B cell (primary cell): ENCODE measurements around the gene CPSF6. TPM values are rescaled to one million over a fixed set of nuclear protein-coding genes. Genes with fewer than 3 reads are reported as not detected.

Experiments used
- ATAC-seq: fragments of 200-7000 bp; cut with Tn5 transposase; one replicate; pipeline ENCODE4 v1.10.0; 2021; ENCODE audit warnings: low read depth, mild to moderate bottlenecking, moderate number of reproducible peaks, moderate library complexity
- CTCF ChIA-PET: fragments of 350-600 bp; sonication (Branson Sonifier 250); formaldehyde crosslinking; loops from one replicate; lab custom pipeline; 2021; ENCODE audit warnings: antibody characterized with exemption, inconsistent platforms; lab: Charles Lee
- POLR2A ChIA-PET: fragments of 350-600 bp; sonication (Branson Sonifier 250); formaldehyde crosslinking; loops from one replicate; lab custom pipeline; 2021; ENCODE audit warnings: antibody characterized with exemption; lab: Charles Lee
- DNase-seq: peaks from one replicate; pipeline ENCODE4 v3.0.0; 2013
- H2AFZ ChIP-seq: 2 replicates; pipeline ENCODE4 v1.6.1; 2012; ENCODE audit warnings: mild to moderate bottlenecking, low read depth, low read length; ENCODE audit not compliant: insufficient read depth, poor library complexity, severe bottlenecking
- H3K27ac ChIP-seq, 2 donors: 1 replicate in 1 of 2; 2 replicates in 1 of 2; pipeline ENCODE4 v1.5.1; 2012 to 2013; ENCODE audit warnings: low read length in 2 of 2, mild to moderate bottlenecking in 2 of 2, moderate library complexity in 1 of 2
- H3K27me3 ChIP-seq, 4 experiments: fragments of 200-600 bp in 1 of 4; sonication (generic) in 1 of 4; replicated peaks in 1 of 4; 1 replicate in 2 of 4; 2 replicates in 2 of 4; pipeline versions ENCODE4 v1.6.1 to v1.7.0; 2013 to 2016; ENCODE audit warnings: low read length in 3 of 4, mild to moderate bottlenecking in 2 of 4, mixed read lengths in 1 of 4, moderate library complexity in 1 of 4; ENCODE audit not compliant: insufficient read depth in 4 of 4, control insufficient read depth in 3 of 4; ENCODE audit errors: control extremely low read depth in 1 of 4
- H3K36me3 ChIP-seq, 2 experiments: replicated peaks in 1 of 2; 1 replicate in 1 of 2; 2 replicates in 1 of 2; pipeline versions ENCODE4 v1.6.1 to v1.7.1; 2013; ENCODE audit warnings: low read length in 1 of 2; ENCODE audit not compliant: insufficient read depth in 2 of 2, control insufficient read depth in 1 of 2; ENCODE audit errors: control extremely low read depth in 1 of 2, extremely low read depth in 1 of 2
- H3K4me1 ChIP-seq, 2 donors: fragments of 200-600 bp in 1 of 2; sonication (generic) in 1 of 2; 1 replicate in 1 of 2; 2 replicates in 1 of 2; pipeline versions ENCODE4 v1.5.1 to v1.6.1; 2013 to 2017; ENCODE audit warnings: low read length in 2 of 2; ENCODE audit not compliant: control insufficient read depth in 2 of 2, insufficient read depth in 2 of 2
- H3K4me2 ChIP-seq: replicated peaks from 2 replicates; pipeline ENCODE3; 2012; ENCODE audit warnings: mild to moderate bottlenecking, low read depth, low read length; ENCODE audit not compliant: poor library complexity, severe bottlenecking
- H3K4me3 ChIP-seq, 5 experiments: fragments of 200-600 bp in 1 of 5; sonication (generic) in 1 of 5; 1 replicate in 3 of 5; 2 replicates in 2 of 5; pipeline versions ENCODE4 v1.5.1 to v1.7.0; 2011 to 2016; ENCODE audit warnings: low read length in 4 of 5, mild to moderate bottlenecking in 4 of 5, low read depth in 2 of 5, control low read depth in 1 of 5, moderate library complexity in 1 of 5; ENCODE audit not compliant: insufficient read depth in 1 of 5; ENCODE audit errors: control extremely low read depth in 1 of 5, extremely low read depth in 1 of 5
- H3K79me2 ChIP-seq: fragments of 200-600 bp; sonication (generic); one replicate; pipeline ENCODE4 v1.6.0; 2016; ENCODE audit warnings: low read length; ENCODE audit not compliant: control insufficient read depth, insufficient read depth
- H3K9ac ChIP-seq: fragments of 200-600 bp; sonication (generic); 2 replicates; pipeline ENCODE4 v1.6.1; 2017; ENCODE audit warnings: mild to moderate bottlenecking, low read length, moderate library complexity
- H3K9me3 ChIP-seq, 3 donors: one replicate each; pipeline versions ENCODE4 v1.6.1 to v1.7.1; 2013; ENCODE audit warnings: low read length in 2 of 3; ENCODE audit not compliant: control insufficient read depth in 2 of 3, insufficient read depth in 1 of 3; ENCODE audit errors: control extremely low read depth in 1 of 3
- H4K20me1 ChIP-seq: 2 replicates; pipeline ENCODE4 v1.6.0; 2012; ENCODE audit warnings: mild to moderate bottlenecking, low read length; ENCODE audit not compliant: insufficient read depth, control insufficient read depth, poor library complexity, severe bottlenecking
- H3K27ac Mint-ChIP-seq: one replicate; pipeline ENCODE4 v1.8.0; 2021; ENCODE audit warnings: mixed read lengths
- H3K27me3 Mint-ChIP-seq: one replicate; pipeline ENCODE4 v1.8.0; 2021; ENCODE audit warnings: mixed read lengths
- H3K4me1 Mint-ChIP-seq: one replicate; pipeline ENCODE4 v1.8.0; 2021; ENCODE audit warnings: mixed read lengths
- H3K4me3 Mint-ChIP-seq: one replicate; pipeline ENCODE4 v1.8.0; 2021; ENCODE audit warnings: mixed read lengths
- H3K9me3 Mint-ChIP-seq: one replicate; pipeline ENCODE4 v1.8.0; 2022; ENCODE audit warnings: mixed read lengths; ENCODE audit not compliant: insufficient read depth
- CTCF ChIP-seq: fragments of 200-600 bp; IDR thresholded peaks from one replicate; pipeline ENCODE4 v1.8.0; 2022; ENCODE audit warnings: antibody characterized with exemption, mild to moderate bottlenecking
- EZH2 ChIP-seq: IDR thresholded peaks from 2 replicates; pipeline ENCODE4 v1.6.1; 2012; ENCODE audit warnings: borderline replicate concordance, low read depth, mild to moderate bottlenecking, moderate library complexity, low read length; ENCODE audit not compliant: insufficient read depth, poor library complexity, severe bottlenecking
- intact Hi-C: fragments of 100-400 bp; cut with micrococcal nuclease; formaldehyde crosslinking; loops from one replicate; pipeline ENCODE4 v1.10.0; 2022
- polyA plus RNA-seq: library from polyadenylated mRNA; depleted of rRNA; stranded (reverse); fragments of >200 nt; gene quantifications from 2 replicates; pipeline ENCODE4 v1.2.3, GENCODE V29; 2012
- total RNA-seq, 2 donors: library from RNA; stranded (reverse); fragments of 120-200 nt in 1 of 2; gene quantifications; 1 replicate in 1 of 2; 2 replicates in 1 of 2; pipeline versions ENCODE4 v1.2.3 to v1.2.4, GENCODE V29; 2013 to 2022

The CPSF6 gene
- total and polyA plus RNA-seq, 2 donors (not counting 1 experiment from before 2014, with no cell fraction given) = 22.3 to 108 TPM

DNA sequence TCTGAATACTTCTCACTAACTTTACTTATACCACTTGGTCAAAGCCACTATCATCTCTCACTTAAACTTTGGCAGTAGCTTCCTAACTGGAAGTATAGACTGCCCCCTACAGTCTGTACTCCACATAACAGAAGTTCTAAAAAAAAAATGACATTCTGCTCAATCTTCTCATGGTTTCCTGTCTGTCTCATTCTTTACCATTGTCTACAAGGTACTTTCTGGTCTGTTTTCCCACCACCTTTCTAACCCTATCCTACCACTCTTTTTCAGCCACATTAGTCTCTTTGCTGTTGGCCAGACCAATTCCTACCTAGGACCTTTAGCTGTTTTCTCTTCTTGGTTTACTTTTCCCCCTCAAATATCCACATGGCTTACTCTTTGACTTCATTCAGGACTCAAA, 14.7 kb downstream of the CPSF6 start:
- CTCF ChIA-PET = interaction anchor here (0.7 to 3.6 kb wide), 9 partner anchors 10 to 423 kb away, joined by 3 to 84 read pairs (median 5); no protein-coding TSS in a partner anchor
- H3K36me3 ChIP-seq = peaks cover 2 to 36% of the 10 kb centered on the region in 2 experiments

More for the DNA sequence above, 14.7 kb downstream of the CPSF6 start:
- peak; percentile 74 for TF ChIP-seq CTCF
- no peak for TF ChIP-seq EZH2
- Histone ChIP-seq H3K27me3 (no peaks in the 10 kb centered on the region), H3K4me1 (peaks cover 4 to 18% of the 10 kb centered on the region in 2 donors), H3K79me2 (peaks cover 59% of the 10 kb centered on the region), H3K27ac (peak overlapping the region in 1 of 2 donors; percentile 72), H3K9ac (no peak overlapping the region), H4K20me1 (peaks cover 19% of the 10 kb centered on the region), H3K9me3 (no peaks in the 10 kb centered on the region), H3K4me3 (no peak overlapping the region), H2AFZ (no peak overlapping the region), H3K4me2 (no peak overlapping the region)
- Mint-ChIP-seq H3K4me3 (no peak overlapping the region), H3K27me3 (no peaks in the 10 kb centered on the region), H3K27ac (peak overlapping the region; percentile 51), H3K4me1 (peaks cover 40% of the 10 kb centered on the region), H3K9me3 (no peaks in the 10 kb centered on the region)
- DNase-seq (peak; percentile 69), ATAC-seq (peak; percentile 43)
- intact Hi-C loops = loop anchor here (1.0 kb wide), 1 partner anchor 100 kb away; no protein-coding TSS in a partner anchor
- POLR2A ChIA-PET = no interaction called here
